Uterus (tissue), 4 donors: ENCODE data around the gene NR2F1-AS1. TPM values are rescaled to one million over a fixed set of nuclear protein-coding genes. Genes with fewer than 3 reads are reported as not detected.

Source experiments
- DNase-seq, 2 donors: peaks; one replicate each; pipeline ENCODE4 v3.0.0-alpha.2; 2019 to 2020
- H3K27ac ChIP-seq, 2 donors: fragments of 200-600 bp; sonication (generic); 1 replicate in 1 of 2; 2 replicates in 1 of 2; pipeline ENCODE4 v1.5.1; 2016 to 2018
- H3K27me3 ChIP-seq, 2 donors: fragments of 200-600 bp; sonication (generic); one replicate each; pipeline ENCODE4 v1.5.1; 2018 to 2019; ENCODE audit warnings: control low read depth in 1 of 2
- H3K36me3 ChIP-seq, 2 donors: fragments of 200-600 bp; sonication (generic); one replicate each; pipeline ENCODE4 v1.5.1; 2019; ENCODE audit warnings: control low read depth in 1 of 2
- H3K4me1 ChIP-seq, 2 donors: fragments of 200-600 bp; sonication (generic); one replicate each; pipeline ENCODE4 v1.5.1; 2018 to 2019; ENCODE audit warnings: control low read depth in 1 of 2
- H3K4me3 ChIP-seq, 2 donors: fragments of 200-600 bp; sonication (generic); 1 replicate in 1 of 2; 2 replicates in 1 of 2; pipeline ENCODE4 v1.5.1; 2018 to 2019; ENCODE audit warnings: mild to moderate bottlenecking in 1 of 2
- H3K9me3 ChIP-seq, 2 donors: fragments of 200-600 bp; sonication (generic); one replicate each; pipeline ENCODE4 v1.5.1; 2019; ENCODE audit warnings: control low read depth in 1 of 2
- CTCF ChIP-seq, 4 experiments: fragments of 200-600 bp in 2 of 4; fragments of 450-650 bp in 2 of 4; sonication (generic) in 2 of 4; IDR thresholded peaks; one replicate each; pipeline ENCODE4 v1.5.1; 2016 to 2019; ENCODE audit warnings: antibody characterized with exemption in 4 of 4, mild to moderate bottlenecking in 2 of 4, moderate library complexity in 1 of 4
- POLR2A ChIP-seq, 2 donors: fragments of 450-650 bp; IDR thresholded peaks; one replicate each; pipeline ENCODE4 v1.6.1; 2016; ENCODE audit warnings: antibody characterized with exemption in 2 of 2, mild to moderate bottlenecking in 1 of 2, moderate library complexity in 1 of 2
- intact Hi-C: fragments of 100-400 bp; cut with DNase I; formaldehyde crosslinking; loops from one replicate; pipeline ENCODE4 v1.15.1; 2023; ENCODE audit warnings: low total_unique reads
- total RNA-seq, 4 donors: library from RNA; depleted of rRNA in 3 of 4; stranded (reverse); fragments of >200 nt in 3 of 4; gene quantifications; one replicate each; pipeline versions ENCODE4 v1.1.0 to v1.2.4, GENCODE V29; 2014 to 2023
- donor health status: DM: yes; HTN: yes; CAD: no.

Gene NR2F1-AS1
- total RNA-seq, 4 donors from 2014 or later = 4.4 to 46.1 (median 19.9) TPM

- Histone ChIP-seq H3K4me3 (no peak overlapping the region), H3K36me3 (no peaks in the 10 kb centered on the region), H3K27ac (no peak overlapping the region), H3K4me1 (peaks cover 0 to 4% of the 10 kb centered on the region in 2 donors), H3K9me3 (no peaks in the 10 kb centered on the region), H3K27me3 (no peaks in the 10 kb centered on the region)
- TF ChIP-seq CTCF (IDR thresholded peaks at IDR 0.05) (no peak), POLR2A (IDR thresholded peaks at IDR 0.05) (no peak)
- intact Hi-C loops = no loop called here
- no peak for DNase-seq
Measured at GRCh38 chr5:93519740-93520139, 61.3 kb downstream of the NR2F1-AS1 start.

- Histone ChIP-seq H3K4me3 (no peak overlapping the region), H3K9me3 (no peaks in the 10 kb centered on the region), H3K36me3 (no peaks in the 10 kb centered on the region), H3K27ac (no peak overlapping the region), H3K27me3 (no peaks in the 10 kb centered on the region), H3K4me1 (peaks cover 0 to 4% of the 10 kb centered on the region in 2 donors)
- intact Hi-C loops = no loop called here
- DNase-seq = no peak
- TF ChIP-seq CTCF (IDR thresholded peaks at IDR 0.05) = no peak
- no peak for TF ChIP-seq POLR2A (IDR thresholded peaks at IDR 0.05)
Measured at GRCh38 chr5:93517828-93518227, 63.2 kb downstream of the NR2F1-AS1 start.

GRCh38 chr5:93513298-93513697 is 67.7 kb downstream of the NR2F1-AS1 start:
- intact Hi-C loops = no loop called here

GRCh38 chr5:93512799-93513198 is 68.2 kb downstream of the NR2F1-AS1 start:
- Histone ChIP-seq H3K36me3 (no peaks in the 10 kb centered on the region), H3K27ac (no peak overlapping the region), H3K4me1 (no peaks in the 10 kb centered on the region), H3K4me3 (no peak overlapping the region), H3K27me3 (no peaks in the 10 kb centered on the region), H3K9me3 (no peaks in the 10 kb centered on the region)
- intact Hi-C loops = no loop called here
- DNase-seq = no peak
- no peak for TF ChIP-seq POLR2A (IDR thresholded peaks at IDR 0.05)
- no peak for TF ChIP-seq CTCF (IDR thresholded peaks at IDR 0.05)

More at GRCh38 chr5:93513298-93513697, 67.7 kb downstream of the NR2F1-AS1 start:
- Histone ChIP-seq H3K27me3 (no peaks in the 10 kb centered on the region), H3K4me1 (no peaks in the 10 kb centered on the region), H3K4me3 (no peak overlapping the region), H3K27ac (no peak overlapping the region), H3K9me3 (no peaks in the 10 kb centered on the region), H3K36me3 (no peaks in the 10 kb centered on the region)
- no peak for DNase-seq
- TF ChIP-seq POLR2A (IDR thresholded peaks at IDR 0.05) (no peak), CTCF (IDR thresholded peaks at IDR 0.05) (no peak)

- TF ChIP-seq POLR2A (IDR thresholded peaks at IDR 0.05) = no peak
- TF ChIP-seq CTCF (IDR thresholded peaks at IDR 0.05) = no peak
- no peak overlapping the region for H3K27ac ChIP-seq
- no peaks in the 10 kb centered on the region for H3K27me3 ChIP-seq
- no peak overlapping the region for H3K4me3 ChIP-seq
- no peaks in the 10 kb centered on the region for H3K9me3 ChIP-seq
- intact Hi-C loops = no loop called here
- H3K4me1 ChIP-seq = no peaks in the 10 kb centered on the region
- no peaks in the 10 kb centered on the region for H3K36me3 ChIP-seq
- no peak for DNase-seq
Measured at GRCh38 chr5:93511445-93511844, 69.6 kb downstream of the NR2F1-AS1 start.
